SK-MEL-5 (cell line): Measurements from ENCODE around the gene PDGFD. TPM values are rescaled to one million over a fixed set of nuclear protein-coding genes. Genes with fewer than 3 reads are reported as not detected.

Experiments
- DNase-seq: peaks from one replicate; pipeline ENCODE4 v3.0.0-alpha.2; 2016; ENCODE audit warnings: low read depth, low spot score
- in situ Hi-C: cut with HindIII; loops from 2 replicates; pipeline ENCODE4 v1.10.0; 2016; ENCODE audit warnings: low sequenced_read_pairs, high pct_unique_total_duplicates, low pct_unique_long_range_greater_than_20kb
- total RNA-seq: library from RNA; depleted of rRNA; stranded (reverse); fragments of >200 nt; shearing (Covaris generic); gene quantifications from 2 replicates; pipeline ENCODE4 v1.2.3, GENCODE V29; 2014

The PDGFD gene
- total RNA-seq, 1 experiment from 2014 or later: 11.9 TPM

DNA sequence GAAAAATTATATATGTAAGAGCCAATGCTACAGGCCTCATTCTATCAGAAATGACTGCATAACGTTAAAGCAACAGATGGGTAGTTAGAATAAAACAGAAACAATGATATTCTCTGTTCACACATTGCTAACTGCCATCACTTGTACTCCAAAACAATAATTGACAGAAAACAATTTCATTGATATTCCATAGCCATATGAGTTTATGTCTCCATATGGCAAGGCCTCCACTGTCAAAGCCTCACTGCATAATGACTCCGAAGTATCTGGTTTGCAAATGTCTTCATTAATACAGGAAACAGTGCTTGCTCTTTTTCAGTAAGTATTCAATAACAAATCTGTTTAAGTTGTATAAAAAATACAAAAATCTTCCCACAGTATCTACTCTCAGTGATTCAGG, 117.6 kb downstream of the PDGFD start:
- no peak for DNase-seq
- in situ Hi-C loops: no loop called here

DNA sequence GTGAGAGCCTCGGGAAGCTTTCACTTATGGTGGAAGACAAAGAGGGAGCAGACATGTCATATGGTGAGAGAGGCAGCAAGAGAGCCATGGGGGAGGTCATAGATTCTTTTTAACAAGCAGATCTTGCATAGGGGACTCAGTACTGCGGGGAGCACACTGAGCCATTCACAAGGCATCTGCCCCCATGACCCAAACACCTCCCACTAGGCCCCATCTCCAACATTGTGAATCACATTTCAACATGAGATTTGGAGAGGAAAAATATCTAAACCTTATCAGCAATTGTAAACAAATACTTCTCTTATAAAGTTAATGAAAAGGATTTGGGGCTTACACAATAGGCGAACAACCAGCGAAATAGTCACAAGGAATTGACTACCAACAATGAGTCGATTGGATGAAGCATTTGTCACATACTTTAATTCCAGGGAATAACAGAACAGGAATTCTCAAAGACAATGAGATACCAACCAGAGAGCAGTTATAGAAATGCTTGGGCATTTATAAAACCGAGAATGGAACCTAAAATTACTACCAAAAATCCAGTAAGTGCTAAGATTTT, 120.2 kb downstream of the PDGFD start:
- in situ Hi-C loops: no loop called here
- DNase-seq: no peak

DNA sequence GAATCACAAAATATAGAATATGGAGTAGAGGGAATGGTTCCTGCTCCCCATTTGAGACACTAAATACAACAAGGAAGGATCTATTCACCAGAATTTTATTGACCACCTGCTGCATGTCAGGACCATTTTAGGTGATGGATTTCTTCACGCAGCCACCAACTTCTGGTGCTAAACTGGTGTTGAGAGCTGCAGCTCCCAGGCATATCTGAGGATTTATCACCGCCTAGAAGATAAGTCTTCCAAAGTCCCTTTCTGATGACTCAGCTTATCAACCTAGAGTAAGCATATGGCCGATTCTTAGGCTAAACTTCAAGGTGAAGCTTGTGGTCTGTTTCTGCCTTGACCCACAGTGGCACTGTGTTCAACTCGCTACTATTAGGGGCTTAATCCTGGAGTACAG, 120.8 kb downstream of the PDGFD start:
- in situ Hi-C loops: no loop called here
- no peak for DNase-seq

DNA sequence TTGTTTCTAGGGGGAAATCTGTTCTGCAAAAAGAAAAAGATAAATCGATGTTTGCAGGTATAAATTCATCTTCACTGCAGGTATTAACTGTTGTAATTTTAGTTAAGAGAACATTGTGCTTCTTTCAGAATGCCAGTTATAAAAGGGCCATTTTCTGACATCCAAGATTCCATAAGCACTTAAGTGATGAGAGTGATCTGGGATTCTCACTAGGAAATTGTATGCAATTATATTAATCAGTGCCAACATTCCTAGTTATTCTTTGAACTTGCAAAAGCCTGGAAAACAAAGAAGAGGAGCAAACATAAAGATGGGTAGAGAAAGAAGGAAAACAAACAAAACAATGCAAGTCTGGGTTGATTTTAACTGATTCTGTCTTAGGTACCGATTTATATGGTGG, 122.2 kb downstream of the PDGFD start:
- in situ Hi-C loops: no loop called here
- no peak for DNase-seq

DNA sequence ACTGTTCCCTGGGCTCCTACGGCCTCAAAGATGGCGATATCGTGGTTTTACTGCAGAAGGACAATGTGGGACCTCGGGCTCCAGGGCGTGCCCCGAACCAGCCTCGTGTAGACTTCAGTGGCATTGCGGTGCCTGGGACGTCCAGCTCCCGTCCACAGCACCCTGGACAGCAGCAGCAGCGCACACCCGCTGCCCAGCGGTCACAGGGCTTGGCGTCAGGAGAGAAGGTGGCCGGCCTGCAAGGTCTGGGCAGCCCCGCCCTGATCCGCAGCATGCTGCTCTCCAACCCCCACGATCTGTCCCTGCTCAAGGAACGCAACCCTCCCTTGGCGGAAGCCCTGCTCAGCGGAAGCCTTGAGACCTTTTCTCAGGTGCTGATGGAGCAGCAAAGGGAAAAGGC, 127.0 kb downstream of the PDGFD start:
- in situ Hi-C loops: no loop called here
- no peak for DNase-seq

DNA sequence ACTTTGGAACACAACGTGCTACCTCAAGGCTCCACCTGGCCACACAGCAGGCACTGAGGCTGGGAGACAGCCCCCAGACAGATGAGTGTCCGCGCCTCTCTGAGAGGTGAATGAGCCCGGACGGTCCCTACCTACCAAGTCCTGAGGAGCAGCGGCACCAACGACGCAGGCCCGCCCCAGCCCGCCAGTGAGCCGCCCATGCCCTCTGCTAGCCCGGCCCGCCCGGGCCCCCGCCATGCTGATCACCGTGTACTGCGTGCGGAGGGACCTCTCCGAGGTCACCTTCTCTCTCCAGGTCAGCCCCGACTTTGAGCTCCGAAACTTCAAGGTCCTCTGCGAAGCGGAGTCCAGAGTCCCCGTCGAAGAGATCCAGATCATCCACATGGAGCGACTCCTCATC, 127.4 kb downstream of the PDGFD start, which contains the start of gene DDI1:
Gene DDI1 (plus strand): TSS at position 53 of the 400 bp plus-strand sequence. CDS start 183 bp downstream, at position 236.
- DNase-seq: no peak
- in situ Hi-C loops: no loop called here

DNA sequence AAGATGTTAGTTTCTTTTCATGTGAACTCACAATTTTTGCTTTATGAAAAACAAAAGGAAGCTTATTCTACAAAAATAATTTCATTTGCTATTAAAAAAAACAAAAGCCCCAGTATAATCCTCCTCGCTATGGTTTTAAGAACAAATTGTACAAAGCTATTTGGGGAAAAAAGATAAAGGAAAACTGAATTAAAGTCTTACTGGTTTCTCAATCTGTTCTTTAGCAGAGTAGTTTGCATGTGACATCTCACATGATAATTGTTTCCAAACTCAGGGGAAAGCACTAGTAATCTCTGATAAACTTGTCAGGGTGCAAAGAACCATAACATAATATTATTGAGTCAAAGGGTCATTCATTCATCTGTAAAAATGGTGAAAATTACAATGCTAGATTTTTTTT, 130.4 kb downstream of the PDGFD start:
- in situ Hi-C loops: no loop called here
- DNase-seq: no peak

DNA sequence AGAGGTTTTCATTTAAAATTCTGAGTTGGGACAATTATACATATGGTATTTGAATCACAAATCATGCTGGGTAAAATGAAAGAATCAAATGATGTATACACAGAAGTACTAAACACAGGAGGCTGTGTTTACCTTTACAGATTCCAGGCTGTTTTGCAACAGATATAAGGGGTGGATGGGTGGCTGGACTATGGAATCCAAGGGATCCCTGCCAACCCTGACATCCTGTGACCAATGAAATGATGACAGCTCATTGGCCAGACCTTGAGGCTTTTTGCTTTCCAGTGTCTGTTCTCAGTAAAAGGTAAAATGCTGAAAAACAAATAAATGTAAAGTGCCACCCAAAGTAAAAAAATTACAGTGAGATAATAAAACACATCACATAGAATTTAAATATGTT, 130.8 kb downstream of the PDGFD start:
- in situ Hi-C loops: no loop called here
- peak; percentile 58 for DNase-seq

DNA sequence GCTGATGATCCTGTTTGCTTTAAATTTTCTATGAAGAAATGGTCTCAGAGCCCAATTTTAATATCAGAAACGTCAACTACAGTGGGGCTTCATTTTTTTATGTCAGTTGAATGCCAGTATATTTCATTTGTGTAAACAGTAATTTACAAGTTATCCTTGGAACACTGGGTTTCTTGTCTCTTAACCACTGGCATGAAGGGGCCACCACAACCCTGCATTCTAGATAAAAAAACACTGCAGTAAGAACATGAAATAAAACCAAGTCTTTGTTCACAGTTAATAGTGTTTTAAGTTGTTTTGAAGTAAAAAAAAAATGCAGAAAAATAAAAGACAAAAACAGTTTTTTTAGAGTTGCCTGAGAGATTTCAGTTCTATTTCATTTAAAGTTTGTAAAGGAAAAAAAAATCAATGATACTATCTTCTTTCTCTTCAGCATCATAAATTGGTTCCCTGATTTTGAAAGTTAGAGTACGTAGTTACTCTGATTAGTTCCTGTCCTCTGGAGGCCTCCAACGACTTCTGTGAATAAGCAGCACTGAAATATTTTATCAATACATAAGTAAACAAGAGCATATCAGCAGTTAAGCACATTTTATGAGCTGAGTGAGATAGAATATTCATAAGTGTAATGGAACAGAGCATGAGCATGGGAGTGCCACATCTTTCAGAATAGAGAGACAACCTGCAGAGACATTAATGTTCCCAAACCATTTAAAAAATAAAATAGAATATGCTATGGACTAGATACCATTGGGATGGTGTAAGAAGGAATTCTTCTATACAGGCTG, 135.3 kb downstream of the PDGFD start:
- DNase-seq: peak; percentile 73
- in situ Hi-C loops: no loop called here

DNA sequence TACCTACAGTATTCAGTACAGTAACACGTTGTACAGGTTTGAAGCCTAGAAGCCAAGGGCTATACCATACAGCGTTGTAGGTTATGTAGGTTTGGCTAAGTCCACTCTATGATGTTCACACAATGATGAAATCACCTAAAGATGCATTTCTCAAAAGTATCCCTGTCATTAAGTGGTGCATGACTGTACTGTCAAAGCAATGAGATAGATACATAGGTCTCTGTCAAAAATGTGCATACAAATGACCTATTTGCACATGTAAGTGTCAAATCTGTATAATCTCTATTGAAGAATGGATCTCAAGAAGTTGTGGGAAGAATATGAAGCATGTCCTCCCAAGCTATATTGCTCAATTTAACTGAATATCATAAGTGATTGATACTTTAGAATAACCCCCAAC, 139.4 kb downstream of the PDGFD start:
- no peak for DNase-seq
- in situ Hi-C loops: no loop called here

DNA sequence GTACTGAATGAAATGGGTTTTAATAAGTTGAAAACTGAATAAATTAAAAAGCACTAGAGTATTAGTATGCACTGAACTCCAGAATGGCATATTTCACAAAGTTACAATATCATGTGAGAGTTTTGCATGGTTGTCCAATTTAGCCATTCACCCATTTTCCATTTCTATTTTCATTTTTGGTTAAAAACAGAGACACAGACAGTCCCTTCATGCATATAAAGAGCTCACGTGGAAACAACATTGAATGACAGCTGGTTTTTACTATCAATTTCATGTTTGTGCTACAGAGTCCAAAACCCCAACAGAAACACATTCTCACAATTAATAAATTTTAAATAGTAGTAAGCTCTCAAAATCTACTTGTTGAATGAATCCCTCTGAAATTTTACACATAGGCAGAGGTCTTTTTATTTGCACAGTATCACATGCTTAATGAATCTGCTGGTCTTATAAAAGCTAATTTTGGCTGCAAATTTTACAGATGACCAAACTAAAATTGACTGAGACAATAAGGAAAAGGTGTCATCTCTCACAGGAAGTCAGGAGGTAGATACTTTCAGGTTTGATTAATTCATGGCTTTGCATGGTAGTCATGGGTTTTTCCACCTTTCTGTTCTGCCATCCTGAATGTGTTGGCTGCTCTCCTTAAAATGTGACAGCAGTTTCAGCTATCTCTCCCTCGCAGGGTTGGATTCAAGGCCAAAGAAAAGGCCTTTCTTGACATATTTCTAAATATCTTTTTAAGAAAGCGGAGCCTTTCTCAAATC, 148.1 kb downstream of the PDGFD start:
- no peak for DNase-seq
- in situ Hi-C loops: no loop called here

DNA sequence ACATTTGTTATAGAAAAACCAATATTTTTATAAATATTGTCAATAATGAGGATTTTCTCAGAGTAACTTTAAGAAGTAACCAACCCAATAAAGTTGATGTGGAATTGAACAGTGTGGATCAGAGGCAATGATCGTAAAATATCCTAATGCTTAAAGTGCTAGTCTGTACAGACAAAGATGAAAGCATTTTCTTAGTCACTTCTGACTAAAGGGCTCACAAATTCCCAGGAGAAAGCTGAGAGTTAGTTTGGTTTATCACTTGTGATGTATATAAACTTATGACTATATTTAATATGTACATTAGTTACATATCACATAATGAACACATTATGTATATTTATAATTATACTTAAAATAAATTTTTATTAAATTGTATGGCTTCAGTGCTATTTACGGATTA, 152.9 kb downstream of the PDGFD start:
- in situ Hi-C loops: no loop called here

DNA sequence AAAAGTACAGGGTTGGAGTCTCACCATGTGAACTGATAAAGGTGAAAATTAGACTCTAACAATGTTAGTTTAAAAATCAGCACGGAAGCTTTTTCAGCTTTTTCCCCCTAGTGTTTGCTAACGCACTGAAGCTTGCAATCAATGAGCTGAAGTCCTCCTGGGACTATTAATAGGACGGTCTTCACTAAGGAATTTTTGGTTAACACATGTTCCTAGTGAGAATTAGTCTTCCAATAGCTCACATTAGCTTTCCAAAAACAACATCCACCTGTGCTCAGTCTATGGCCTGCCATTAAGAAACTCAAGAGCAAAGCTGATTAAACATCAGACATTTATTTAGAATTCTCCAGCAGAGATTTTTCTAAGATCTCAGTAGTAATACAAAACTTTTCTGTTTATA, 154.2 kb downstream of the PDGFD start:
- DNase-seq: no peak
- in situ Hi-C loops: no loop called here

More for the DNA sequence above, 152.9 kb downstream of the PDGFD start:
- no peak for DNase-seq

DNA sequence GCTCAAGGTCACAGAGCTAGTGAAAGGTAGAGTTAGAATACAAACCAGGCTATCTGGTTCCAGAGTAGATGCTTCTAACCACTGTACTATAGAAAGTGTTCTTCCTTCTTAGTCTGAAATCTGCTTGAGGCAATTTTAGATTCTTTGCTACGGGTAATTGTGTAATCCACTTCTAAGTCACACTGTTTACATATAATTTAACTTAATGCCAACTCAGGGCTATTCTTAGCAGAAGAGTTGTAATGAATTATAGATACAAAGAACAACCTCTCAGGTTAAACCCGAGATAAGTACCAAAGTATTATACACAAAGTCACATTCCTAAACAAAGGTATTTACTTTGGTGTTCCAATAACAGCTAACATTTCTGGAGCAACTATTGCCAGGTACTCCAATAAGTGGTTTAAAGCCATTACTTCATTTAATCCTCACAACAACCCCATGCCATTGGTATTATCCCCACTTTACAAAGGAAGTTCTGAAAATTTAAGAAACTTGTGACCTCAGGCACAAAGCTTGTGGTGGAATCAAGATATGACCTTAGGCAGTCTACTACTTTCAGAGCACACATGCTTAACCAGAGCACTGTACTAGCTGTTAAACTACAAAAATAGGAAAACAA, 158.6 kb downstream of the PDGFD start:
- peak; percentile 2 for DNase-seq
- in situ Hi-C loops: no loop called here

DNA sequence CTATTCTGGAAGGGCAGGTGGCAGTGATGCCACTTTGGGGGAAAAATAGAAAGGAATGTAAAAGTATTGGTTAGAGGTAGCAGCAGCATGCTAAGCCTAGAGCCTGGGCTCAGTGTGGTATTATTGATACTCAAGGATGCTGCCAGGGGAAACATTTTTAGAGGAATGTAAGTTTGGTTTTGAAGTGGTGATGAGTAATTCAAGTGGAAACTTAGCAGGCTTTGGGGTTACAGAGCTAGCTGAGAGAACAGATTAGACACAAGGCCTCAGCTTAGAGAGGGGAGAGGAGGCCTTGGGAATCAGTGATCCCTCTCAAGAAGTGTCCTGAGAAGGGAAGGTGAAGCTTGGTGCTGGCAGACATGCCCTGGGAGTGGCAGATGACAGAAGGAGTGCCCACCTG, 160.5 kb downstream of the PDGFD start:
- DNase-seq: no peak
- in situ Hi-C loops: no loop called here

DNA sequence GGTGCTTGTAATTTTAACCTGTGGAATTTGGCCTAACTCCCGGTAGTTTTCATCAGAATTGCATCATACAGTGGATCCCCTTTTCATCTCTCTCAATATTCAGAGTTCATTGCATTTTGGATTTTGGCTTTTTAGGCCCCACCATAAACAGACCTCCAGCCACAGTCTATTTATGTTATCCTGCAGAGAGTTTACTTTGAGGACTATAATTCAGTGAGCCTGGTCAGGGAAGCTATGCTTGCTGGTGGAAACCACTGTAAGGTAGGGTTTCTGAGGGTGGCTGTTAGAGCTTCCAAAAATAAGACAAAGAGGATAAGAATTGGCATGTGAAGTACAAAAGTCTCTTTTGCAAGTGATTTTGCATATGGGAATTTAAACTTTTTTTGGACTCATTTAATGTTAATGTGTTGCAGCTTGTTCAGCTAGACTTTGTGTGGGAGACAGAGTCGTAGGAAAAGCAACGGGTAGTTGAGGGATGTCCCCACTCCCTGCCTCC, 162.3 kb downstream of the PDGFD start:
- no peak for DNase-seq

DNA sequence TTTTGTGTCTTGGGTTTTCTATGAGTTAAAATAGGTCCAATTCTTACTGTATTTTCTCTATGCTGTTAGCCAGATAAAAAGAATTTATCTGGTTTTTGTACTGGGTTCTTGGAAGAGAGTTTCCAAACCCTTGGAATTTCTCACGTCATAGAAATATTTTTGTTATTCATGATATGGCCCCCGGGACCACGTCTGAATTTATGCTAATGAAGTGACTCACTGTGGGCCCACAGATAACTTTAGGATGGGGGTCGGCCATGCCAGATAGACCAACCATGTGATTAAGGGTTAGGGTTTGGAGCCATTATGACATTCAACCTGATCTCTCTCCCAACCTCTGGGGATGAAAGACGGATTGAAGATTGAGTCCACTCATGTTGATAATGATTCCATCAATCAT, 163.1 kb downstream of the PDGFD start:
- DNase-seq: no peak
- in situ Hi-C loops: no loop called here

More for the DNA sequence above, 162.3 kb downstream of the PDGFD start:
- in situ Hi-C loops: no loop called here
